ENCODE data around the gene DAB2IP. TPM values are rescaled to one million over a fixed set of nuclear protein-coding genes. Genes with fewer than 3 reads are reported as not detected.

Gene DAB2IP
- polyA plus RNA-seq, 1 donor from 2014 or later: 17.3 TPM

DNA sequence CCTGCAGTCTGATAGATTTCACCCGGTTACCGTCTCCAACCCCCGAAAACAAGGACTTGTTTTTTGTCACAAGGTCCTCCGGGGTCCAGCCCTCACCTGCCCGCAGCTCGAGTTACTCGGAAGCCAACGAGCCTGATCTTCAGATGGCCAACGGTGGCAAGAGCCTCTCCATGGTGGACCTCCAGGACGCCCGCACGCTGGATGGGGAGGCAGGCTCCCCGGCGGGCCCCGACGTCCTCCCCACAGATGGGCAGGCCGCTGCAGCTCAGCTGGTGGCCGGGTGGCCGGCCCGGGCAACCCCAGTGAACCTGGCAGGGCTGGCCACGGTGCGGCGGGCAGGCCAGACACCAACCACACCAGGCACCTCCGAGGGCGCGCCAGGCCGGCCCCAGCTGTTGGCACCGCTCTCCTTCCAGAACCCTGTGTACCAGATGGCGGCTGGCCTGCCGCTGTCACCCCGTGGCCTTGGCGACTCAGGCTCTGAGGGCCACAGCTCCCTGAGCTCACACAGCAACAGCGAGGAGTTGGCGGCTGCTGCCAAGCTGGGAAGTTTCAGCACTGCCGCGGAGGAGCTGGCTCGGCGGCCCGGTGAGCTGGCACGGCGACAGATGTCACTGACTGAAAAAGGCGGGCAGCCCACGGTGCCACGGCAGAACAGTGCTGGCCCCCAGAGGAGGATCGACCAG, 121.3 kb downstream of the DAB2IP start:
- Histone ChIP-seq H2AFZ (ENCODE audit: low read depth, low read length) (no peak overlapping the region), H3K9me3 (ENCODE audit: low read length) (no peaks in the 10 kb centered on the region), H3K36me3 (ENCODE audit: insufficient read depth, low read length) (peaks cover 6% of the 10 kb centered on the region), H4K20me1 (ENCODE audit: insufficient read depth) (no peaks in the 10 kb centered on the region), H3K4me3 (ENCODE audit: low read length) (no peak overlapping the region), H3K27ac (ENCODE audit: low read length) (no peak overlapping the region), H3K79me2 (replicated peaks; ENCODE audit: insufficient read depth, low read length) (no peaks in the 10 kb centered on the region), H3K9me2 (ENCODE audit: insufficient read depth, low read length) (no peaks in the 10 kb centered on the region), H3K4me2 (ENCODE audit: low read length) (no peak overlapping the region), H3F3A (ENCODE audit: insufficient read depth, low read length, poor library complexity, severe bottlenecking) (no peaks in the 10 kb centered on the region), H3K27me3 (ENCODE audit: insufficient read depth, low read depth, low read length) (no peaks in the 10 kb centered on the region), H3K9ac (ENCODE audit: low read length) (no peak overlapping the region)
- TF ChIP-seq RAD21 (conservative IDR thresholded peaks at IDR 0.05) (no peak), SMC3 (conservative IDR thresholded peaks at IDR 0.05; ENCODE audit: poor library complexity) (no peak), EP300 (conservative IDR thresholded peaks at IDR 0.05; ENCODE audit: poor library complexity, severe bottlenecking) (no peak), TAF1 (IDR thresholded peaks at IDR 0.05; ENCODE audit: low read depth) (no peak), EZH2 (IDR thresholded peaks at IDR 0.05; ENCODE audit: borderline replicate concordance, insufficient read depth, low read length, poor library complexity, severe bottlenecking) (no peak), POLR2AphosphoS5 (IDR thresholded peaks at IDR 0.05) (no peak), MXI1 (conservative IDR thresholded peaks at IDR 0.05; ENCODE audit: poor library complexity, severe bottlenecking) (no peak)
- TF ChIP-seq, protein P1, sequence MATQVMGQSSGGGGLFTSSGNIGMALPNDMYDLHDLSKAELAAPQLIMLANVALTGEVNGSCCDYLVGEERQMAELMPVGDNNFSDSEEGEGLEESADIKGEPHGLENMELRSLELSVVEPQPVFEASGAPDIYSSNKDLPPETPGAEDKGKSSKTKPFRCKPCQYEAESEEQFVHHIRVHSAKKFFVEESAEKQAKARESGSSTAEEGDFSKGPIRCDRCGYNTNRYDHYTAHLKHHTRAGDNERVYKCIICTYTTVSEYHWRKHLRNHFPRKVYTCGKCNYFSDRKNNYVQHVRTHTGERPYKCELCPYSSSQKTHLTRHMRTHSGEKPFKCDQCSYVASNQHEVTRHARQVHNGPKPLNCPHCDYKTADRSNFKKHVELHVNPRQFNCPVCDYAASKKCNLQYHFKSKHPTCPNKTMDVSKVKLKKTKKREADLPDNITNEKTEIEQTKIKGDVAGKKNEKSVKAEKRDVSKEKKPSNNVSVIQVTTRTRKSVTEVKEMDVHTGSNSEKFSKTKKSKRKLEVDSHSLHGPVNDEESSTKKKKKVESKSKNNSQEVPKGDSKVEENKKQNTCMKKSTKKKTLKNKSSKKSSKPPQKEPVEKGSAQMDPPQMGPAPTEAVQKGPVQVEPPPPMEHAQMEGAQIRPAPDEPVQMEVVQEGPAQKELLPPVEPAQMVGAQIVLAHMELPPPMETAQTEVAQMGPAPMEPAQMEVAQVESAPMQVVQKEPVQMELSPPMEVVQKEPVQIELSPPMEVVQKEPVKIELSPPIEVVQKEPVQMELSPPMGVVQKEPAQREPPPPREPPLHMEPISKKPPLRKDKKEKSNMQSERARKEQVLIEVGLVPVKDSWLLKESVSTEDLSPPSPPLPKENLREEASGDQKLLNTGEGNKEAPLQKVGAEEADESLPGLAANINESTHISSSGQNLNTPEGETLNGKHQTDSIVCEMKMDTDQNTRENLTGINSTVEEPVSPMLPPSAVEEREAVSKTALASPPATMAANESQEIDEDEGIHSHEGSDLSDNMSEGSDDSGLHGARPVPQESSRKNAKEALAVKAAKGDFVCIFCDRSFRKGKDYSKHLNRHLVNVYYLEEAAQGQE (IDR thresholded peaks at IDR 0.05; ENCODE audit: borderline replicate concordance): no peak
- TF ChIP-seq, protein P2, sequence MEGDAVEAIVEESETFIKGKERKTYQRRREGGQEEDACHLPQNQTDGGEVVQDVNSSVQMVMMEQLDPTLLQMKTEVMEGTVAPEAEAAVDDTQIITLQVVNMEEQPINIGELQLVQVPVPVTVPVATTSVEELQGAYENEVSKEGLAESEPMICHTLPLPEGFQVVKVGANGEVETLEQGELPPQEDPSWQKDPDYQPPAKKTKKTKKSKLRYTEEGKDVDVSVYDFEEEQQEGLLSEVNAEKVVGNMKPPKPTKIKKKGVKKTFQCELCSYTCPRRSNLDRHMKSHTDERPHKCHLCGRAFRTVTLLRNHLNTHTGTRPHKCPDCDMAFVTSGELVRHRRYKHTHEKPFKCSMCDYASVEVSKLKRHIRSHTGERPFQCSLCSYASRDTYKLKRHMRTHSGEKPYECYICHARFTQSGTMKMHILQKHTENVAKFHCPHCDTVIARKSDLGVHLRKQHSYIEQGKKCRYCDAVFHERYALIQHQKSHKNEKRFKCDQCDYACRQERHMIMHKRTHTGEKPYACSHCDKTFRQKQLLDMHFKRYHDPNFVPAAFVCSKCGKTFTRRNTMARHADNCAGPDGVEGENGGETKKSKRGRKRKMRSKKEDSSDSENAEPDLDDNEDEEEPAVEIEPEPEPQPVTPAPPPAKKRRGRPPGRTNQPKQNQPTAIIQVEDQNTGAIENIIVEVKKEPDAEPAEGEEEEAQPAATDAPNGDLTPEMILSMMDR (IDR thresholded peaks at IDR 0.05; ENCODE audit: poor library complexity, severe bottlenecking): no peak

DNA sequence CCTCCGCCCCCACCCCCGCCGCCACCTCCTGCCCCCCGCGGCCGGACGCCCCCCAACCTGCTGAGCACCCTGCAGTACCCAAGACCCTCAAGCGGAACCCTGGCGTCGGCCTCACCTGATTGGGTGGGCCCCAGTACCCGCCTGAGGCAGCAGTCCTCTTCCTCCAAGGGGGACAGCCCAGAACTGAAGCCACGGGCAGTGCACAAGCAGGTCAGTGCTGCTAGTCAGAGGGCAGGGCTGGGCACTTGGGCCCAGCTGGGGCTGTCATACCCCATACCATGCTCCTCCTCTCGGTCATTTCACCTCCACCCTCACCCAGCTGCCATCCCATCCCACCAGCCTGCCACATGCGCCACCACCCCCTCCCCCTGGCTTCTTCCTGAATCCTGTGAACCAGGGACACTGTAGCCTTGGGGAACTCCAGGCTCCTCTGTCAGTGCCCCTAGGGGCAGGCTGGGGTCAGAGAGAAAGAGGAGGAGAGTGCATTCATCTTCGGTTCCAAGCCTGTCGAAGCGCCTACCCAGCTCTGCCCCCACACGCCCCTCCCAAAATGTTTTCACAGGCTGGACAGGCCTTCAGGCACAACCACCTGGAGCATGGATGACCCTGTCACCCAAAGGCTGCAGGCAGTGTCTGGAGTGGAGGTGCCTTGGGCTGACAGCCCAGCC, 122.0 kb downstream of the DAB2IP start:
- no peaks in the 10 kb centered on the region for H3F3A ChIP-seq (ENCODE audit: insufficient read depth, low read length, poor library complexity, severe bottlenecking)
- no peak overlapping the region for H2AFZ ChIP-seq (ENCODE audit: low read depth, low read length)
- no peak overlapping the region for H3K4me3 ChIP-seq (ENCODE audit: low read length)
- H3K27me3 ChIP-seq (ENCODE audit: insufficient read depth, low read depth, low read length): no peaks in the 10 kb centered on the region
- no peaks in the 10 kb centered on the region for H4K20me1 ChIP-seq (ENCODE audit: insufficient read depth)
- H3K79me2 ChIP-seq (replicated peaks; ENCODE audit: insufficient read depth, low read length): peaks cover 6% of the 10 kb centered on the region
- no peak for TF ChIP-seq TAF1 (IDR thresholded peaks at IDR 0.05; ENCODE audit: low read depth)
- TF ChIP-seq SMC3 (conservative IDR thresholded peaks at IDR 0.05; ENCODE audit: poor library complexity): no peak
- TF ChIP-seq EZH2 (IDR thresholded peaks at IDR 0.05; ENCODE audit: borderline replicate concordance, insufficient read depth, low read length, poor library complexity, severe bottlenecking): no peak
- TF ChIP-seq, protein P1 (IDR thresholded peaks at IDR 0.05; ENCODE audit: borderline replicate concordance): no peak
- TF ChIP-seq MXI1 (conservative IDR thresholded peaks at IDR 0.05; ENCODE audit: poor library complexity, severe bottlenecking): no peak
- TF ChIP-seq POLR2AphosphoS5 (IDR thresholded peaks at IDR 0.05): no peak
- no peak for TF ChIP-seq EP300 (conservative IDR thresholded peaks at IDR 0.05; ENCODE audit: poor library complexity, severe bottlenecking)
- TF ChIP-seq RAD21 (conservative IDR thresholded peaks at IDR 0.05): no peak
- TF ChIP-seq, protein P2 (IDR thresholded peaks at IDR 0.05; ENCODE audit: poor library complexity, severe bottlenecking): no peak
- H3K9me3 ChIP-seq (ENCODE audit: low read length): peaks cover under 1% of the 10 kb centered on the region
- no peak overlapping the region for H3K9ac ChIP-seq (ENCODE audit: low read length)
- peaks cover 6% of the 10 kb centered on the region for H3K36me3 ChIP-seq (ENCODE audit: insufficient read depth, low read length)
- no peak overlapping the region for H3K27ac ChIP-seq (ENCODE audit: low read length)
- H3K9me2 ChIP-seq (ENCODE audit: insufficient read depth, low read length): no peaks in the 10 kb centered on the region
- no peak overlapping the region for H3K4me2 ChIP-seq (ENCODE audit: low read length)

Data from neural cell (in vitro differentiated cells).